Mesenteric fat pad (tissue), 1 donor: ENCODE data around the gene OPA1. TPM values are rescaled to one million over a fixed set of nuclear protein-coding genes. Genes with fewer than 3 reads are reported as not detected.

Source experiments
- DNase-seq: peaks from one replicate; pipeline ENCODE4 v3.0.0-alpha.2; 2020; ENCODE audit warnings: low spot score
- total RNA-seq: library from RNA; stranded (reverse); fragmentation: NEBNext Ultra II Directional; extraction: Animal tissue kit (Norgen Biotek cat#: 25700); gene quantifications from one replicate; pipeline ENCODE4 v1.2.1, GENCODE V29; 2021
- donor health status: DM: yes; HTN: yes; CAD: no.

OPA1 gene
- total RNA-seq, 1 donor from 2014 or later = 69.3 TPM

DNA sequence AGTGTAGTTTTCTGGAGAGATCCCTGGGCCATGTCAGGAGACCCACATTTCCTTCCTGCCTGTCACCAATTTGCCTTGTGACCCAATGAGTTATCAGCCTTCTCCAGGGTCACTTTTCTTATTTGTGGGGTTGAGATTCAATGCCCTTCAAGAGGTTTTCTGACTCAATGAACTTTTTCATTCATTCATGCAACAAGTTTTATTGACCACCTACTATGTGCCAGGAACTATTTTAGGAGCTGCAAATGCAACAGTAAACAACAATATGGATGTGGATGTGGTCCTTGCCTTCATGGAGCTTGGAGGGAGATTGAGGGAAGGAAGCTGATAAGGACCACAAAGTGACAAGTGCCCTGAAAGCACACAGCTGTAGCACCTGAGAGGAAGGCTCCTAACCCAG is 142.8 kb downstream of the OPA1 start:
- DNase-seq = no peak

DNA sequence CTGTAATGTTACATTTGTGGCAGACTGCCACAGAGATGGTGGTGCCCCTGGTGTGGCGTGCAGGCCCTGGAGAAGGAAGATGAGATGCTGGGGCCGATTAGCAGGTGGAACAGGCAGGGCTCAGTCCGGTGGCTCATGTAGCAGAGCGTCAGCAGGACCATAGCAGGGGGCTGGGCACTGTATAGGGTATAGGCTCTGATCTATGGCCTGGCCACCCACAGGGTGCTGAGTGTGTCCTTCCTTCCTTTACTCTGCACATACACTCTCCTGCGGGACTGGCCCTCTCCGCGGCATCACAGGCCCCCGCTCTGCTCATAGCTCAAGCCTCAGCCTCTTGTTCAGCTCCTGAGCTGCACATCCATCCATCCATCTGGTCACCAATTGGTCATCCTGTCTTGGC is 143.6 kb downstream of the OPA1 start:
- no peak for DNase-seq

DNA sequence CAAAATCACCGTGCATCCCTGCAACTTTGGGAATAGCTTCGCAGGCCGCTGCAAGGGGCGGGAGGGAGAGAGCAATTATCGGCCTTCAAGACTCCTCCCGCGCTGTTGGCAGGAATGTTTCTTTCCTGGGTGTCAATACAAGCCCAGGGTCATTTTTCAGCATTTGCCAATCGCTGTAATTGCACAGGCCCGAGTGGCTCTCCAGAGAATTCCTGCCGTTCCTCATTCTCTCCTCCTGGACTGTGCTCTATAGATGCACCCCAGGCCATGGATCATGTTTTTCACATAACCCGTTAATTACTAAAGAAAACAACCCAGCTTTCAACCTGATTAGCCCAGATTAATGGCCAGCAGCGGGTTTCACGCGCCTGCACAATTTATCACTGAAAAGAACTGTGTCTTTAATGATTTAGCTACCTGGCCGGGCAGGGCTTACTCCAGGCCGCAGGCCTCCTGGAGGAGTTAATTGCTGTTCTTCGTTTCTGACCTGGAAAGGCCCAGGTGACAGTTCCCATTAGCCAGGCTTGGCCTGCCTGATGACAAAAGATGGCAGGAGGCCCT is 144.3 kb downstream of the OPA1 start:
- DNase-seq = no peak

DNA sequence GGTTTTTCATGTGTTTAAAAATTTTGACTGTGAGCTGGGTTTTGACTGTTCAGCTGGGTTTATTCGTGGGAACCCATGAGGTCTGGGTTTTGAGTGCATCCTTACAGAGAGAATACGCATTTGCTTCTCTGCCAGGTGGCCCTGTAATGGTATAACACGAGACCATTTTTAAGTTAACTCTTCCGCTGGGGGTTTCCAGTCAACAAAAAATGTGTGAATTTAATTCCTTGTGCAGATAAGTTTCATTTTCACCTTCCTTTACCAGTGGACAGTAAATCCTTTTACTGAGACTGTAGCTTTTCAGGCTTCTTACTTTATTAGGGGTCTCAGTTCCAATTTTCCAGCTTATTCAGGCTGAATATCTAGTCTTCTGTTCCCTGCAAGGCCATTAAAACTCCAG is 149.6 kb downstream of the OPA1 start:
- no peak for DNase-seq

- no peak for DNase-seq
Observed at GRCh38 chr3:193743702-193744047, 150.7 kb downstream of the OPA1 start.

DNA sequence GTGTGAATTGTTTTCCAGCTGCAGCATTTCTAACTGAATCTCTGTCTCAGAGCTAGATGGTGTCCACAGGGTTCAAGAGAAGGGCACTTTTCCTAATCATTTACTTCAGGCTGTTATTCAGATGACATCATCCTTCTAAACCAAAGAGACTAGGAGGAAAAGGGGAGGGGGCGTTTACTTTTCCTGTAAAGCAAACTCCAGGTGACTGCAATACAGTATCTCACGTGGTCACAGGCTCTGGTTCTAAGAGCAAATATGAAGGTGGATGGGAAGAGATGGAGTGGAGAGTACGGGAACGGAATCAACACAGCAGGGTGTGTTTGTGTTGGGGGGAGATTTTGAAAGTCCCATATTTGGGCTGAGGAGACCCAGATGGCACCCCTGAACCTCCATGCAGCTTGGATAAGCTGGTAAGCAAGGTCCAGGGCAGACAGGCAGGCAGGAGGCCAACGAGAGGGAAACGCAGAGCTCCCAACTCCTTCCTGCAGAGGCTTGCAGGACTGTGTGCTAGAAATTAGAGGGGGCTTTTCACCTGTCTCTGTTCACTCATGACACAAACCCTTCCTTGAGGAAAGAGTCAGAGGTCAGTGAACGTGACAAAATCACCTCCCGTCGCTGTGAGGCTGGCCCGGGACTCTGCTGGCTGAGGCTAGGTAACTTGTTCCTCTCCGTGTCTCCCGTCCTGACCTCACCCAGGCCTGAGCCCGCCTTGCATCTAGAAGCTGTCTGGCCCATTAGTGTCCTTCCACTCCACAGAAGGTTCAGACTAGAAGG is 151.2 kb downstream of the OPA1 start:
- DNase-seq = no peak

- DNase-seq = no peak
Observed at GRCh38 chr3:193744822-193745684, 152.0 kb downstream of the OPA1 start.

DNA sequence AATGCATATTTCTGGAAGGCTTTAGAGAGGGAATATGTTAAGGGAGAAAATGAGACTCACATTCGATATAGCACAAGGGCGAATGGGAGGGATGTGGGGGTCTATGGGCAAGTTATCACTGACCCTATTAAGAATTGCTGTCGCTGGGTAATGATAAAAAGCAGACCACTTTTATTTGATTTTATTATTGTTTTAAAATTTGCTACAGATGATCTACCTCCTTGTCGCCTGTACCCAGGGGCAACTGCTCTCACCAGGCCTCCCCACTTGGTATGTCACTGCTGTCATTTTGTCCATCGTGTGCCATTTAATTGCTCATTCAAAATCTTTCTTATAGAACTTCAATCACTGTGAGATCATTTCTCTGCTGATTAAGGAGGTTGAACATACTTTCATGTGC is 153.8 kb downstream of the OPA1 start:
- no peak for DNase-seq

Other genes starting within 250 kb of the OPA1 start
- not detected for gene ATP13A5, start 214.5 kb upstream of the OPA1 start, total RNA-seq
- not detected for gene ATP13A4, start 38.3 kb upstream of the OPA1 start, total RNA-seq